Activated T-cell treated with anti-CD3 and anti-CD28 coated beads, Interleukin-2, amount 50 U/mL, for 24 hours (primary cell): Measurements from ENCODE around the gene GSTM2.
"Not testable (repeated sequence)": the region's sequence is repeated elsewhere in the genome, so short reads cannot be mapped to it uniquely, and the experiment has no call there.

ENCODE experiments used
- DNase-seq: peaks from one replicate; pipeline ENCODE4 v3.0.0-alpha.2; 2020
- H3K27ac Mint-ChIP-seq: 2 replicates; pipeline ENCODE4 v1.8.0; 2020; ENCODE audit warnings: mild to moderate bottlenecking, mixed read lengths
- H3K27me3 Mint-ChIP-seq: 2 replicates; pipeline ENCODE4 v1.8.0; 2020; ENCODE audit warnings: mixed read lengths
- H3K36me3 Mint-ChIP-seq: 2 replicates; pipeline ENCODE4 v1.8.0; 2020; ENCODE audit warnings: low read depth, mixed read lengths
- H3K4me1 Mint-ChIP-seq: 2 replicates; pipeline ENCODE4 v1.8.0; 2020; ENCODE audit warnings: low read depth, mixed read lengths
- H3K4me3 Mint-ChIP-seq: 2 replicates; pipeline ENCODE4 v1.8.0; 2020; ENCODE audit warnings: mild to moderate bottlenecking, moderate library complexity, mixed read lengths
- H3K9me3 Mint-ChIP-seq: 2 replicates; pipeline ENCODE4 v1.8.0; 2020; ENCODE audit warnings: mixed read lengths

Gene GSTM2

GRCh38 chr1:109650609-109651008 is 17.2 kb upstream of the GSTM2 start:
- H3K4me3 Mint-ChIP-seq = no peak overlapping the region
- peaks cover 10% of the 10 kb centered on the region for H3K27me3 Mint-ChIP-seq
- peaks cover 9% of the 10 kb centered on the region for H3K4me1 Mint-ChIP-seq
- DNase-seq = no peak
- H3K36me3 Mint-ChIP-seq = no peaks in the 10 kb centered on the region
- no peaks in the 10 kb centered on the region for H3K9me3 Mint-ChIP-seq
- H3K27ac Mint-ChIP-seq = no peak overlapping the region

GRCh38 chr1:109652402-109652801 is 15.5 kb upstream of the GSTM2 start:
- no peak for DNase-seq
- Mint-ChIP-seq H3K27ac (no peak overlapping the region), H3K4me1 (peaks cover 17% of the 10 kb centered on the region), H3K4me3 (no peak overlapping the region), H3K9me3 (no peaks in the 10 kb centered on the region), H3K36me3 (peaks cover 2% of the 10 kb centered on the region), H3K27me3 (peaks cover 10% of the 10 kb centered on the region)

- DNase-seq = no peak
- peaks cover 10% of the 10 kb centered on the region for H3K27me3 Mint-ChIP-seq
- no peak overlapping the region for H3K27ac Mint-ChIP-seq
- no peaks in the 10 kb centered on the region for H3K9me3 Mint-ChIP-seq
- no peak overlapping the region for H3K4me3 Mint-ChIP-seq
- H3K36me3 Mint-ChIP-seq = peaks cover 2% of the 10 kb centered on the region
- peaks cover 17% of the 10 kb centered on the region for H3K4me1 Mint-ChIP-seq
These were observed 14.6 kb upstream of the GSTM2 start for GRCh38 chr1:109653306-109653705.

- Mint-ChIP-seq H3K4me1 (peaks cover 17% of the 10 kb centered on the region), H3K9me3 (no peaks in the 10 kb centered on the region), H3K27me3 (peaks cover 10% of the 10 kb centered on the region), H3K27ac (no peak overlapping the region), H3K36me3 (peaks cover 8% of the 10 kb centered on the region), H3K4me3 (no peak overlapping the region)
- DNase-seq = no peak
These were observed 13.3 kb upstream of the GSTM2 start for GRCh38 chr1:109654519-109654918.

- peak within 1 kb of the TSS; percentile 91 for H3K4me3 Mint-ChIP-seq
- H3K9me3 Mint-ChIP-seq = no peaks in the 10 kb centered on the region
- H3K27me3 Mint-ChIP-seq = peaks cover 4% of the 10 kb centered on the region
These were observed 12.0 kb upstream of the GSTM2 start, which contains the start of gene GSTM4 for GRCh38 chr1:109655615-109656519. Gene GSTM4 (plus strand): TSS chr1:109656099. CDS start chr1:109656390, 291 bp downstream.

GRCh38 chr1:109657395-109657794 is 10.5 kb upstream of the GSTM2 start:
- H3K27ac Mint-ChIP-seq = no peak overlapping the region
- H3K4me3 Mint-ChIP-seq = peak overlapping the region; percentile 47
- H3K4me1 Mint-ChIP-seq = peaks cover 17% of the 10 kb centered on the region
- DNase-seq = no peak
- H3K9me3 Mint-ChIP-seq = no peaks in the 10 kb centered on the region
- H3K36me3 Mint-ChIP-seq = peaks cover 15% of the 10 kb centered on the region
- no peaks in the 10 kb centered on the region for H3K27me3 Mint-ChIP-seq

More at GRCh38 chr1:109655615-109656519, 12.0 kb upstream of the GSTM2 start, which contains the start of gene GSTM4:
- peak within 1 kb of the TSS; percentile 91 for H3K27ac Mint-ChIP-seq
- peaks cover 17% of the 10 kb centered on the region for H3K4me1 Mint-ChIP-seq
- peaks cover 15% of the 10 kb centered on the region for H3K36me3 Mint-ChIP-seq
- DNase-seq = peak; percentile 86

GRCh38 chr1:109657970-109658369 is 9.9 kb upstream of the GSTM2 start:
- H3K36me3 Mint-ChIP-seq = peaks cover 15% of the 10 kb centered on the region
- no peaks in the 10 kb centered on the region for H3K27me3 Mint-ChIP-seq
- no peak overlapping the region for H3K4me3 Mint-ChIP-seq
- no peak overlapping the region for H3K27ac Mint-ChIP-seq
- DNase-seq = no peak
- H3K9me3 Mint-ChIP-seq = no peaks in the 10 kb centered on the region
- peaks cover 17% of the 10 kb centered on the region for H3K4me1 Mint-ChIP-seq

- Mint-ChIP-seq H3K36me3 (peaks cover 15% of the 10 kb centered on the region), H3K27ac (no peak overlapping the region), H3K4me1 (peaks cover 17% of the 10 kb centered on the region), H3K9me3 (no peaks in the 10 kb centered on the region), H3K4me3 (no peak overlapping the region), H3K27me3 (no peaks in the 10 kb centered on the region)
- DNase-seq = no peak
These were observed 9.3 kb upstream of the GSTM2 start for GRCh38 chr1:109658533-109659042.

GRCh38 chr1:109659145-109659544 is 8.7 kb upstream of the GSTM2 start:
- Mint-ChIP-seq H3K36me3 (peaks cover 15% of the 10 kb centered on the region), H3K27ac (peak overlapping the region; percentile 13), H3K9me3 (no peaks in the 10 kb centered on the region), H3K27me3 (no peaks in the 10 kb centered on the region), H3K4me1 (peaks cover 17% of the 10 kb centered on the region), H3K4me3 (no peak overlapping the region)
- no peak for DNase-seq

- Mint-ChIP-seq H3K36me3 (peaks cover 15% of the 10 kb centered on the region), H3K9me3 (no peaks in the 10 kb centered on the region), H3K27me3 (no peaks in the 10 kb centered on the region), H3K4me3 (no peak overlapping the region), H3K27ac (no peak overlapping the region), H3K4me1 (peaks cover 12% of the 10 kb centered on the region)
- DNase-seq = no peak
These were observed 7.7 kb upstream of the GSTM2 start for GRCh38 chr1:109659997-109660690.

- not testable (repeated sequence) for DNase-seq, H3K27ac Mint-ChIP-seq, H3K9me3 Mint-ChIP-seq, H3K27me3 Mint-ChIP-seq, H3K4me1 Mint-ChIP-seq, H3K4me3 Mint-ChIP-seq
- H3K36me3 Mint-ChIP-seq = peaks cover 15% of the 10 kb centered on the region
These were observed 7.2 kb upstream of the GSTM2 start for GRCh38 chr1:109660691-109661026.

GRCh38 chr1:109661391-109661790 is 6.5 kb upstream of the GSTM2 start:
- no peaks in the 10 kb centered on the region for H3K9me3 Mint-ChIP-seq
- peaks cover 3% of the 10 kb centered on the region for H3K4me1 Mint-ChIP-seq
- no peak overlapping the region for H3K4me3 Mint-ChIP-seq
- DNase-seq = no peak
- H3K27me3 Mint-ChIP-seq = no peaks in the 10 kb centered on the region
- peaks cover 13% of the 10 kb centered on the region for H3K36me3 Mint-ChIP-seq
- H3K27ac Mint-ChIP-seq = no peak overlapping the region

- Mint-ChIP-seq H3K4me1 (peaks cover 18% of the 10 kb centered on the region), H3K27me3 (no peaks in the 10 kb centered on the region), H3K36me3 (peaks cover 5% of the 10 kb centered on the region), H3K27ac (no peak overlapping the region), H3K9me3 (no peaks in the 10 kb centered on the region), H3K4me3 (no peak overlapping the region)
- DNase-seq = no peak
These were observed 3.2 kb upstream of the GSTM2 start for GRCh38 chr1:109664671-109665070.

GRCh38 chr1:109668123-109668775 is 392 bp downstream of the GSTM2 start:
- Mint-ChIP-seq H3K4me3 (peak overlapping the region; percentile 77), H3K27ac (peak overlapping the region; percentile 38), H3K27me3 (no peaks in the 10 kb centered on the region), H3K36me3 (no peaks in the 10 kb centered on the region), H3K4me1 (peaks cover 23% of the 10 kb centered on the region), H3K9me3 (no peaks in the 10 kb centered on the region)
- no peak for DNase-seq
